NCI-H1930 (cell line): ENCODE data around the gene FUBP1.
"Not testable (repeated sequence)": the region's sequence is repeated elsewhere in the genome, so short reads cannot be mapped to it uniquely, and the experiment has no call there.

Experiments used
- DNase-seq, 2 experiments: peaks; one replicate each; lab custom pipeline; 2025; lab: John Stamatoyannopoulos, UW

The FUBP1 gene

GRCh38 chr1:77987919-77988318 lies 9.0 kb upstream of the FUBP1 start:
- no peak for DNase-seq

- no peak for DNase-seq
These were observed 7.9 kb upstream of the FUBP1 start for GRCh38 chr1:77986810-77987209.

- no peak for DNase-seq
These were observed 5.8 kb upstream of the FUBP1 start for GRCh38 chr1:77984629-77985028.

- no peak for DNase-seq
These were observed 5.1 kb upstream of the FUBP1 start for GRCh38 chr1:77983997-77984355.

GRCh38 chr1:77983352-77983996 lies 4.6 kb upstream of the FUBP1 start:
- not testable (repeated sequence) for DNase-seq

DNA sequence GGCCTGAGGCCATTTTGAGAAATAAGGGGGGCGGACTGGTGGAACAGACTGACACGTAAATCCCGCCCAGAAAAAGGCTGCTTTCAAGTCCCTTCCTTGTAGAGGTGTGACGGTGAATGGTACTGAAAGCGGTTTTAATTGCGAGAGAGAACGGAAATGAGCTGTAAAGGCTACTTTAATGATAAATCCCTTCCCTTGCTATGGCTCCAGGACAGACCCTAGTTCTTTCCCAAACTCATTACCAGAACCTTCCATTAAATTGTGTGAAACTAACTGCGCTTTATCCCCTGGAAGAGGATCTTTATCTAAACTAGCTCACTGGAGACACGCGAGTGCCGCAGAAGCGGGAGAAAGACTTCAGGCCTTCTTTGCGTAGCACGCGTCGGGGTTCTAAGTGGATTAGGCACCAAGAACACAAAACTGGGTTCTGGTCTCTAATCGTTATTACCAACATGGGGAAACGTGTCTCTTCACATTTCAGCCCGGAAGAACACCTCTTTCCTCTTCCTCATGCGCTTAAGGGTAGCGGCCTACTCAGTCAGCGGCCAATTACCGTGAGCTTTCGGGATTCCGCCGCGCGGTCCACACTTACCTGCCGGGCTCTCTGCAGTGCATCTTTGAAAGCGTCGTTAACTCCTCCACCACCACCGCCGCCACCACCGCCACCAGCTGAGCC lies 441 bp downstream of the FUBP1 start:
- DNase-seq = peak; percentile 8 to 41

- DNase-seq = no peak
These were observed 931 bp downstream of the FUBP1 start for GRCh38 chr1:77977989-77978292.

- DNase-seq = no peak
These were observed 2.3 kb downstream of the FUBP1 start for GRCh38 chr1:77976433-77977076.

DNA sequence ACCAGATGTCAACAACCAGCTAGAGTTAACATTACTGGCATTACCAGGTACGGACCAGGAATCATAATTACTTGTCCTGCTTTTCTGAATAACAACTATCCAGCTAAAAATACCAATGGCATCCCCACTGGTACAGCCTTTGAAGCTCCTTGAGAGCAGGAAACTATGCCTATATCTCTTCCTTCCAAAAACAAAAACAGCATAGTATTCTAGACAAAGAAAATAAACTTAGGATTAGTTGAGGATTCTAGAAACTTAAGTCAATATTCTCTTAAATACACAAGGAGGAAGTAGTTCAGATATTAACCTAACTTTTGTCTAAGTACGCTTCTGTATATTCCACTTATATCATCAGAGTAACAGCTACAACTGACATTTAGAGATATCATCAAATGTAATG lies 3.0 kb downstream of the FUBP1 start:
- no peak for DNase-seq

- no peak for DNase-seq
These were observed 3.5 kb downstream of the FUBP1 start for GRCh38 chr1:77975386-77975785.

DNA sequence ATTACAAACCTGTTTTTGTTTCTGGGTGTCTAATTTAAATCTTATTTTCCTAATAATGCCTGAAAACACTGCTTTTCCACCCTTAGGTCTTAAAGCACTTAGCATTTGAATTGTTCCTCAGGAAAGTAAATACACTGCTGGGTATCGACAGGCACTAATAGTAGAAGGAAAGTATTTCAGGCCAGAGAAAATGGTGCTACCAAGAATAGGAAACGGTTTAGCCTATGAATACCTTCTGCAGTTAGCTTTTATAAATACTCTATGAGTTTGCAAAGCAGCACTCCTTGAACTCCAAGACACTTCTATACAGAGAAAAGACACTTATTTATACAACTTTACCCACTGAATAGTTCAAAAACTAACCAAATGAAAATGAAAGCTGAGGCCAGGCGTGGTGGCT lies 6.8 kb downstream of the FUBP1 start:
- DNase-seq = no peak

DNA sequence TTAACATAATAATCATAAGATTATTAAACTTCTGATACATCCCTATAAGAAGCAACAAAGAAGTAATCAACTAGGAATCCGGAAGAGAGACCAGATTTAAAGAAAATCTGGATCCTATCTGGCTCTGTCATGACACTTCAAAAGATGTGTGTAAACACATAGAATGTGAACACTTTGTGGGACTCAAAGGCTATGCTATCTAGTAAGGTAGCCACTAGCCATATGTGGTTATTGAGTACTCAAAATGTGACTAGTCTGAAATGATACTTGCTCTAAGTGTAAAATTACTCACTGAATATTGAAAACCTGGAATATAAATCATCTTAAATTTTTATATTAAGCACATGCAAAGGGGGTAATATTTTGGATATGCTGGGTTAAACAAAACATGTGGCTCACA lies 8.7 kb downstream of the FUBP1 start:
- DNase-seq = no peak

GRCh38 chr1:77966291-77966690 lies 12.6 kb downstream of the FUBP1 start:
- no peak for DNase-seq

GRCh38 chr1:77961392-77961791 lies 17.5 kb downstream of the FUBP1 start:
- DNase-seq = no peak

GRCh38 chr1:77958850-77959249 lies 20.0 kb downstream of the FUBP1 start:
- DNase-seq = no peak

DNA sequence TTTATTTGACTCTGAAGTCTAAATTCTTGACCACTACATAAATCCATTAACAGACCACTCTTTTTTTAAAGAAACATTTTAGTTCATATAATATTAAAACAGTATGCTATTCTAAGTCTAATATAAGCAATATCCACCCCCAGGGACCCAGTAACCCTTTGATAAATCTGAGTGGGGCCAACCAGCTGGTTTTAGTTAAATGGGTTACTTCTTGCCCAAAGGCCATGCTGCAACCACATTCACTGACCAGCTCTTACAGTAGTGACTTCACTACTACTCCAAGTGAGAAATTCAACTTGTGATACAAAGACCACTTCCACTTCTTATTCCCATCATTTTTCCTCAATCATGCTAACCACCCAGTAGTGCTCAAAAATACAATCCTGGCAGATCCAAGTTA lies 20.5 kb downstream of the FUBP1 start:
- no peak for DNase-seq

- DNase-seq = no peak
These were observed 22.4 kb downstream of the FUBP1 start for GRCh38 chr1:77956464-77956863.

GRCh38 chr1:77955709-77956108 lies 23.2 kb downstream of the FUBP1 start:
- no peak for DNase-seq

DNA sequence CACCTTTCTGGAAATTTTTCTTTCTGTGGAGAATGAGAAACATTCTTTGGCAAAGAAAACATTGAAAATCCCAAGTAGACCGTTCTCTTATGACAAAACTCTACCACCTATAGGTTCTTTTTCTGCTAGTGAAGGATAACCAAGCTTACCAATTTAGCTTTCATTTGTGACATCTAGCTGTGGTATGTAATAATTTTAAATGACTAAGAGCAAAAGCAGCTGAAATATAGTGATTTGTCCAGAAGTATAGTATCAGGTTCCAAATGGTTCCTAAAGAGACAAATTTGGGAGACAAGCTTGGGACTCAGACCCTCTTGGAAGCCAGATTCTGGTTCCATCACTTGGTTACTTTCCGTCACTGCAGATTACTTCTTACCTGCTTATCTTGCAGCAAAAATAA lies 24.4 kb downstream of the FUBP1 start:
- DNase-seq = no peak

DNA sequence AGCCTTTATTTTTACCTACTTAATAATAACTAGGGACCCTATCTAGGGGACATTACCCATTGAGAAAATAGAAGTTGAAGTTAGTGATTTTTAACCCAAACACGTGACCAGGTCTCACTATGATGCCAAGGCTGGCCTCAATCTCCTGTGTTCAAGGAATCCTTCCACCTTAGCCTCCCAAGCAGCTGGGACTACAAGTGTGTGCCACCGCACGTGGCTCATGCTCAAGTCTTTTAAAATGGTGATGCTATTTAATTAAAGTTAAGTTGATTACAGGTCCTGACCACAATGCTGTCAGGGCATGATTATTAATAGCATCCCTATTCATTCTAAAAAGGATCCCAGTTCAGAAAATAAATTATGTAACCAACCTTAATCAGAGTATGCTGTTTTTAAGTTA lies 25.0 kb downstream of the FUBP1 start:
- DNase-seq = no peak

GRCh38 chr1:77951328-77951727 lies 27.5 kb downstream of the FUBP1 start:
- no peak for DNase-seq

GRCh38 chr1:77950873-77951272 lies 28.0 kb downstream of the FUBP1 start:
- no peak for DNase-seq

DNA sequence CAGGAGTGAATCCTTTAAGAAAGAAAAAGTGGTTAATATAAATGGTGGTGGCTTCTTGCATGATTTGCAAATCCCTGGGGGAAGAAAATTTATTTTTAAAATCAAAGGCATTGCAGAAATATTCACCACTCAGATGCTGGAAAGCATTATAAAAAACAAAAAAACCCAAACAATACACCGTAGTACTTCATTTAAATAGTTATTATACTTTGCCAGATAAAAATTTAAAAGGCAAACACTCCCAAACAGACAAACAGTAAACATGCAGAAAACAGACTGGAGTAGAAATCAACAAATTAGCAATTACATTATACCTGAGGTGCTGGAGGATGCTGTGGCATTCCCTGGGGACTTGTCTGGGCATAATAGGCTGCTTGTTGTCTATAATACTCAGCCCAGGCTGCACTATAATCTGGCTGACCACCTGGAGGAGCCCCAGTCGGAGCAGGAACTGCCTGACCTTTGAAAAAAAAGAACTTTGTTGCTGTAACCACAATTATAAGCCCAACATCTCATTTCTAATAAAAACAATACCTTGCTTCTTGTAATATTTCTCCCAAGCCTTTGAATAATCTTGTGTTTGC lies 29.9 kb downstream of the FUBP1 start:
- peak; percentile 19 to 31 for DNase-seq
